Activated effector memory CD4-positive, alpha-beta T cell treated with anti-CD3 and anti-CD28 coated beads, Interleukin-2, amount 50 U/mL, for 16 hours (primary cell): ENCODE results near the gene VIPR2.

Experiments used
- DNase-seq: peaks from one replicate; pipeline ENCODE4 v3.0.0-alpha.2; 2020

VIPR2 gene

GRCh38 chr7:159036916-159037605 is 107.6 kb downstream of the VIPR2 start:
- no peak for DNase-seq

- no peak for DNase-seq
Observed at GRCh38 chr7:159035571-159036073, 109.0 kb downstream of the VIPR2 start.

GRCh38 chr7:159034988-159035387 is 109.7 kb downstream of the VIPR2 start:
- DNase-seq, result no peak

- no peak for DNase-seq
Observed at GRCh38 chr7:159034394-159034793, 110.3 kb downstream of the VIPR2 start.

GRCh38 chr7:159033956-159034355 is 110.7 kb downstream of the VIPR2 start:
- no peak for DNase-seq

- no peak for DNase-seq
Observed at GRCh38 chr7:159033473-159033825, 111.2 kb downstream of the VIPR2 start.

- DNase-seq, result no peak
Observed at GRCh38 chr7:159032753-159033472, 111.8 kb downstream of the VIPR2 start.

GRCh38 chr7:159032322-159032721 is 112.3 kb downstream of the VIPR2 start:
- DNase-seq, result no peak

- DNase-seq, result no peak
Observed at GRCh38 chr7:159031750-159032149, 112.9 kb downstream of the VIPR2 start.

GRCh38 chr7:159031135-159031701 is 113.4 kb downstream of the VIPR2 start:
- no peak for DNase-seq

GRCh38 chr7:159030490-159031134 is 114.1 kb downstream of the VIPR2 start:
- DNase-seq, result no peak

GRCh38 chr7:159028508-159029401 is 115.9 kb downstream of the VIPR2 start:
- no peak for DNase-seq

GRCh38 chr7:159027789-159028507 is 116.7 kb downstream of the VIPR2 start:
- DNase-seq, result no peak

GRCh38 chr7:159027056-159027788 is 117.4 kb downstream of the VIPR2 start:
- DNase-seq, result no peak

GRCh38 chr7:159026271-159027055 is 118.2 kb downstream of the VIPR2 start:
- DNase-seq, result no peak

GRCh38 chr7:159025161-159025779 is 119.4 kb downstream of the VIPR2 start:
- DNase-seq, result peak; percentile 57

- peak; percentile 53 for DNase-seq
Observed at GRCh38 chr7:159024280-159024951, 120.3 kb downstream of the VIPR2 start.

- DNase-seq, result peak; percentile 33
Observed at GRCh38 chr7:159023746-159024145, 120.9 kb downstream of the VIPR2 start.

GRCh38 chr7:159023206-159023605 is 121.5 kb downstream of the VIPR2 start:
- DNase-seq, result peak; percentile 50
